Osteocyte (in vitro differentiated cells): ENCODE data around the gene CMAS. TPM values are rescaled to one million over a fixed set of nuclear protein-coding genes. Genes with fewer than 3 reads are reported as not detected.
A peak's percentile ranks its signal among the peaks of the same experiment; 100 is the strongest.
"Not testable (repeated sequence)": the region's sequence is repeated elsewhere in the genome, so short reads cannot be mapped to it uniquely, and the experiment has no call there.

Experiments used
- DNase-seq: peaks from one replicate; pipeline ENCODE4 v3.0.0; 2021; ENCODE audit warnings: mixed read lengths; ENCODE audit not compliant: unreplicated experiment; ENCODE audit errors: extremely low spot score
- H3K27ac Mint-ChIP-seq: one replicate; pipeline ENCODE4 v1.8.0; 2021; ENCODE audit warnings: mild to moderate bottlenecking, mixed read lengths; ENCODE audit not compliant: unreplicated experiment
- H3K27me3 Mint-ChIP-seq: one replicate; pipeline ENCODE4 v1.8.0; 2021; ENCODE audit warnings: mixed read lengths; ENCODE audit not compliant: unreplicated experiment
- H3K36me3 Mint-ChIP-seq: one replicate; pipeline ENCODE4 v1.8.0; 2021; ENCODE audit warnings: mixed read lengths; ENCODE audit not compliant: unreplicated experiment
- H3K4me1 Mint-ChIP-seq: one replicate; pipeline ENCODE4 v1.8.0; 2021; ENCODE audit warnings: mixed read lengths; ENCODE audit not compliant: unreplicated experiment
- H3K4me3 Mint-ChIP-seq: one replicate; pipeline ENCODE4 v1.8.0; 2021; ENCODE audit warnings: mild to moderate bottlenecking, moderate library complexity, mixed read lengths; ENCODE audit not compliant: unreplicated experiment
- H3K9me3 Mint-ChIP-seq: one replicate; pipeline ENCODE4 v1.8.0; 2021; ENCODE audit warnings: mixed read lengths; ENCODE audit not compliant: unreplicated experiment
- long read RNA-seq: library from polyadenylated mRNA; unstranded; transcript quantifications from one replicate; pipeline ENCODE4 v2.0.0, GENCODE V29; 2021
- total RNA-seq: library from RNA; stranded (reverse); gene quantifications from 2 replicates; pipeline ENCODE4 v1.2.1, GENCODE V29; 2021
- TF ChIP-seq, protein P1 (sequence below): fragments of 200-600 bp; sonication (generic); IDR thresholded peaks from 2 replicates; pipeline ENCODE4 v1.5.0; 2021; ENCODE audit warnings: antibody characterized with exemption, mild to moderate bottlenecking, moderate library complexity

CMAS gene
- total RNA-seq, result 21.8 and 22.5 TPM in 2 replicates
- long read RNA-seq, transcript CMAS-201 (8 exons, 1,787 nt), result major isoform, 115 of 120 reads
- long read RNA-seq, partial matches to known transcripts, result 3 of 120 reads
- long read RNA-seq, other reads (novel, unspliced or antisense), result 2 of 120 reads

DNA sequence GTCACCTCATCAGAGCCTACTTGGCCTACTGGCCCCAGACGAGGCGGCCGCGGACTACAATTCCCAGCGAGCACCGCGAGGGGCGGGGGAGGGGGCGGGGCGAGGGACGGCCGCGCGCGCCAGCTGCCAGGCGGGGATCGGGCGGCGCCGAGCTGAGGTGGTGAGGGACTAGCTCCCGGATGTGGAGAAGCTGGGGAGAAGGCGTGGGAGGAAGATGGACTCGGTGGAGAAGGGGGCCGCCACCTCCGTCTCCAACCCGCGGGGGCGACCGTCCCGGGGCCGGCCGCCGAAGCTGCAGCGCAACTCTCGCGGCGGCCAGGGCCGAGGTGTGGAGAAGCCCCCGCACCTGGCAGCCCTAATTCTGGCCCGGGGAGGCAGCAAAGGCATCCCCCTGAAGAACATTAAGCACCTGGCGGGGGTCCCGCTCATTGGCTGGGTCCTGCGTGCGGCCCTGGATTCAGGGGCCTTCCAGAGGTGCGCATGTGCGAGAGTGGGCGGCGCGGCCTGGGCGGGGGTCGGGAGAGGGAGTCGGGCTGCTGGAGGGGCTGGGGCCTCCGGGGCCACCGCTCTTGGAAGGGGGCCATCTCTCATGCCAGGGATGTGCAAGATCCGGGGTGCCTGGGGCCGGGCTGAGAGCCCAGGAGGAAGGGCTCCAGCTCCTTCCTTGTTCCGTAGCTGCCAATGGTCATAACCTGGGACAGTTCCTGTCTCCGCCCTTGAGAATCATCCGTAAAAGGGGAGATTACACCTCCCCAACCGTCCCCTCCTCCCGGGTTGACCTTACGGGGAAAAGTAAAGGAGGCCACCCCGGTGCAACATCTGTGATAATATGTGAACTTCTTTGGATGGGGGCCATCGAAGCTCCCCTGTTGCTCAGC, at the start of gene CMAS:
Gene CMAS (plus strand): TSS at position 129 of the 878 bp plus-strand sequence. CDS start 86 bp downstream, at position 215.
- Mint-ChIP-seq H3K27me3 (peaks cover under 1% of the 10 kb centered on the region), H3K9me3 (no peaks in the 10 kb centered on the region), H3K27ac (peak within 1 kb of the TSS; percentile 84), H3K4me1 (peaks cover 11% of the 10 kb centered on the region), H3K4me3 (peak within 1 kb of the TSS; percentile 94), H3K36me3 (no peaks in the 10 kb centered on the region)
- DNase-seq, result peak; percentile 86
- TF ChIP-seq, protein P1, sequence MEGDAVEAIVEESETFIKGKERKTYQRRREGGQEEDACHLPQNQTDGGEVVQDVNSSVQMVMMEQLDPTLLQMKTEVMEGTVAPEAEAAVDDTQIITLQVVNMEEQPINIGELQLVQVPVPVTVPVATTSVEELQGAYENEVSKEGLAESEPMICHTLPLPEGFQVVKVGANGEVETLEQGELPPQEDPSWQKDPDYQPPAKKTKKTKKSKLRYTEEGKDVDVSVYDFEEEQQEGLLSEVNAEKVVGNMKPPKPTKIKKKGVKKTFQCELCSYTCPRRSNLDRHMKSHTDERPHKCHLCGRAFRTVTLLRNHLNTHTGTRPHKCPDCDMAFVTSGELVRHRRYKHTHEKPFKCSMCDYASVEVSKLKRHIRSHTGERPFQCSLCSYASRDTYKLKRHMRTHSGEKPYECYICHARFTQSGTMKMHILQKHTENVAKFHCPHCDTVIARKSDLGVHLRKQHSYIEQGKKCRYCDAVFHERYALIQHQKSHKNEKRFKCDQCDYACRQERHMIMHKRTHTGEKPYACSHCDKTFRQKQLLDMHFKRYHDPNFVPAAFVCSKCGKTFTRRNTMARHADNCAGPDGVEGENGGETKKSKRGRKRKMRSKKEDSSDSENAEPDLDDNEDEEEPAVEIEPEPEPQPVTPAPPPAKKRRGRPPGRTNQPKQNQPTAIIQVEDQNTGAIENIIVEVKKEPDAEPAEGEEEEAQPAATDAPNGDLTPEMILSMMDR, result no peak

DNA sequence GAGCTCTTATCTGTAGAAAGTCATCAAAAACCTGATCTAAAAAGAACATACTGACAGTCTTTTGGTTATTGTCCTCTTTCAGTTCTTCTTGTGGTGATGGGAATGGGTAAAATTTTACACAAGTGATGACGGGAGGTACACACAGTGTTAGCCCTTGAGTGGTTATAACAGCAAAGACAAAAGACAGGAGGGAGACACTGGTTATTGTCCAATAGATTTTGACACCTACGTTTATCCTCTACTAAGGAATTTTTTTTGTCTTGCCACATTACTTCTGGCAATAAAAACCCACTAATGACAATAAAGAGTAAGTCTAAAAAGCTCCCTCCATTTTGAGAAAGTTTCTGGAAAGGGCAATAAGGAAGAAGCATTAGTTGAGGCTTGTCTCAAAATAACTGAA, 47.7 kb upstream of the CMAS start:
- Mint-ChIP-seq H3K27ac (no peak overlapping the region), H3K4me1 (no peaks in the 10 kb centered on the region), H3K36me3 (no peaks in the 10 kb centered on the region), H3K4me3 (no peak overlapping the region), H3K27me3 (peaks cover 11% of the 10 kb centered on the region), H3K9me3 (no peaks in the 10 kb centered on the region)
- TF ChIP-seq, protein P1, result no peak
- no peak for DNase-seq

DNA sequence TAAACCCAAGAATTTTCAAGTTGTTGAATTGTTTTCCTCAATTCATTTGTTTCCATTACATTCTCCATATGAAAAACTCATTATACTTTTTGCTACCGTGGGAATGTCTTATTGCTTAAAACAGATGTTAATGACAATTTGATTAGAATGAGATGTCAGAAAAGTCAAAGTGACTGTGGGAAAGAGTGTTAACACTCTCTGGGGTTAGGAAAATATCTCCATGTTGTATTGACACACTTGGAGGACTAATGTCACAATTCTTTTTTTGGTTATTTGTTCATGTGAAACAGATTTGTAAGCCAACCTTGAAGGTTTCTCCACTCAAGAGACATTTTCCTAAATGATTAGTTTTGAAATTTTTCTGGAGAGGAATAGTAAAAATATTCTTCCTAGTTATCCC, 47.2 kb upstream of the CMAS start:
- Mint-ChIP-seq H3K4me1 (no peaks in the 10 kb centered on the region), H3K36me3 (no peaks in the 10 kb centered on the region), H3K27me3 (peaks cover 11% of the 10 kb centered on the region), H3K4me3 (no peak overlapping the region), H3K9me3 (no peaks in the 10 kb centered on the region), H3K27ac (no peak overlapping the region)
- DNase-seq, result no peak
- TF ChIP-seq, protein P1, result no peak

DNA sequence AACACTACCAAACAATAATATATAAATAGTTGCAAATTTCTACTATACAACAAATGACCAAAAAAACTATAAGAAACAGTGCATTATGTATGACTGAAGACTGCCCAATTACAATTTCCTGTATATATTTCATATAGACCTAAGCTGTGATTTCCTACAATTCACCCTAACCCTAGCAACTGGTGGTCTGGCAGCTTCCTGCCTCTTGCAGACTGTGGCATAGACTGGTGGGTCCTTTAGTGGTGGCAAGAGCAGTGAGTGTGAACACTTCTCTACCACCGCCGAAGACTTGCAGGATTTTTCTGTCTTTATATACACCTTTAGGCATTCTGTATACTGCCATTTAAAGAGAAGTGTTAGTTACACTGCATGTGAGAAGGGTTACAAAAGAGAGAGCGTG, 43.6 kb upstream of the CMAS start:
- H3K27ac Mint-ChIP-seq, result no peak overlapping the region
- H3K36me3 Mint-ChIP-seq, result no peaks in the 10 kb centered on the region
- peaks cover 4% of the 10 kb centered on the region for H3K9me3 Mint-ChIP-seq
- H3K4me3 Mint-ChIP-seq, result no peak overlapping the region
- H3K27me3 Mint-ChIP-seq, result peaks cover 10% of the 10 kb centered on the region
- no peaks in the 10 kb centered on the region for H3K4me1 Mint-ChIP-seq
- TF ChIP-seq, protein P1, result no peak
- no peak for DNase-seq

DNA sequence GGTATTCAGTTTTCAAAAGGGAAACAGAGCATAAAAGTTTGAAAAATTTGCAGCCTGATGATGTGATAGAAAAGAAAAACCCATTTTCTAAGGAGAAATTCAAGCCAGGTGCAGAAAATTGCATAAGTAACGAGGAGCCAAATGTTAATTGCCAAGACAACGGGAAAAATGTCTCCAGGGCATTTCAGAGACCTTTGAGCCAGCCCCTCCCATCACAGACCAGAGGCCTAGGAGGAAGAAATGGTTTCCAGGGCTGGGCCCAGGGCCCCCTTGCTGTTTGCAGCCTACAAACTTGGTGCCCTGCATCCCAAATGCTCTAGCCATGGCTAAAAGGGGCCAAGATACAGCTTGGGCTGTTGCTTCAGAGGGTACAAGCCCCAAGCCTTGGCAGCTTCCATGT, 38.2 kb upstream of the CMAS start:
- not testable (repeated sequence) for H3K4me3 Mint-ChIP-seq, H3K27me3 Mint-ChIP-seq, DNase-seq, H3K9me3 Mint-ChIP-seq, H3K36me3 Mint-ChIP-seq, H3K4me1 Mint-ChIP-seq, H3K27ac Mint-ChIP-seq
